Fibroblast of skin of abdomen (primary cell): Measurements from ENCODE around the gene ADAMTS16.
A peak's percentile ranks its signal among the peaks of the same experiment; 100 is the strongest.

Source experiments
- DNase-seq: peaks from one replicate; pipeline ENCODE4 v3.0.0-alpha.2; 2013

The ADAMTS16 gene

DNA sequence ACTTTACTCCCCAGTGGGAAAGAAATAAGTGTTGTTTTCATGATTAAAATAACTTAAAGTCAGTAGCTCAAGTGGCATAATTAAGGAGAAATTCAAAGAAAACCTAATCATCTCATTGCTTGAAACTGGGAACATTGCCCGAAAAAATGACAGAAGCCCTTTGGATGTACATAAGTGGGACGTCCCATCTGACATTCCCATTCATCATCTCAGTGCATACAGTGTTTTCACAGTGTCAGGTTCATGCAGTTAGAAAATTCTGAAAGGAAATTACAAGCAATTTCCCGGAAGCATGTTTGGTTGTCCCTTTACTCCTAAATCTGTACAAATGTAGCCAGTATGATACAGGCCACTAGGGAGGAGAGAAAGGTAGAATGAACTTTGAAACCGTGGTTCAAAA lies 95.6 kb downstream of the ADAMTS16 start:
- DNase-seq, result no peak

DNA sequence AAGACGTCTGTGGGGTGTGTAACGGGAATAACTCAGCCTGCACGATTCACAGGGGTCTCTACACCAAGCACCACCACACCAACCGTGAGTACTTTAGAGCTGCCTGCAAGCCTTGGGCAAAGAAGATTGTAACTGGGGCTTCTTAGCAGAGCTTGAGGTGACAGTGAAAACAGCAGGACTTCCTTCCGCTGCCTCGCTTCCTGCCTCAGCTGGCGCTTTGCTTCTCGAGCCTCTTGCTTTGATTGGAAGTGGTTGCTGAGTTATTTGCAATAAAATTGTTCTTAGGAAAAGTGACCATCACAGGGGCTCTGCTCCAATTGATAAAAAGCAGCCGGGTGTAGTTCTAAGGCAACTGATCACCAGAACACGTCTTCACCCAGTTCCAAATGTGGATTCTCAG lies 99.1 kb downstream of the ADAMTS16 start:
- DNase-seq, result no peak

DNA sequence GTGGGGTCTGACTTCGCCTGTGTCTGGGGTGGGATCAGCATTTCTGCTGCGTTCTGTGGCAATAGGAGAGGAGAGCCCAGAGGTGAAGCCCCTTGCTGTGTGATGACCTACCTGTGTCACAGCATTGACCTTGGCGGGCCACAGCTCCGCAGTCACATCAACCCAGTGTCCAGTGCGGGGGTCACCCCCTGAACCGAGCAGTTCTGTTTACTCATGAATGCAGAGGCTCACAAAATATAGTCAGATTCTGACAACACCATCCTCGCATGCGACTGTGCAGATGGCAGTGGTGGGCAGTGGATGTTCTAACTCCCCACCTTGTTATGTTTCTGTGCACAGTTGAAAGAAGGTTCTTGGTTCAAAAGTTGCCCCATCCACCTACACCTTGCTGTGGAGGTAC lies 100.1 kb downstream of the ADAMTS16 start:
- DNase-seq, result no peak

GRCh38 chr5:5242056-5242455 lies 101.9 kb downstream of the ADAMTS16 start:
- DNase-seq, result no peak

GRCh38 chr5:5246736-5247135 lies 106.6 kb downstream of the ADAMTS16 start:
- no peak for DNase-seq

- DNase-seq, result no peak
Observed at GRCh38 chr5:5250758-5251157, 110.6 kb downstream of the ADAMTS16 start.

DNA sequence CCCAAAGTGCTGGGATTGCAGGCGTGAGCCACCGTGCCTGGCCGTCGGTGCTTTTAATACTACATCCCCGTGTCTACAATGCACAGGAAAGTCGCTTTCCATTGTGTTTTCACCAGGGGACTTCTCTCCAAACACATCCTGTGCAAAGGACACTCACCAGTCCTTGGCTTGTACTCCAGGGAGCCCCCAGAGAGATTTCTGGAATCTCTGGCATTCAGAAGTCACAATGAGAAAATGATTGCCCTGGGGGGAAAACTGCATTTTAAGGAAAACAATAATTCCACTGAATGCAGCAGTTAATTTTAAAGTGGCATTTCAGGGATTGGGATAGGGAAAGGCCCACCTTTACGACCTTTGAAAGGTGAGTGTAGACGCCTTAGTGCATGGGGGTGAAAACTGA lies 112.0 kb downstream of the ADAMTS16 start:
- no peak for DNase-seq

DNA sequence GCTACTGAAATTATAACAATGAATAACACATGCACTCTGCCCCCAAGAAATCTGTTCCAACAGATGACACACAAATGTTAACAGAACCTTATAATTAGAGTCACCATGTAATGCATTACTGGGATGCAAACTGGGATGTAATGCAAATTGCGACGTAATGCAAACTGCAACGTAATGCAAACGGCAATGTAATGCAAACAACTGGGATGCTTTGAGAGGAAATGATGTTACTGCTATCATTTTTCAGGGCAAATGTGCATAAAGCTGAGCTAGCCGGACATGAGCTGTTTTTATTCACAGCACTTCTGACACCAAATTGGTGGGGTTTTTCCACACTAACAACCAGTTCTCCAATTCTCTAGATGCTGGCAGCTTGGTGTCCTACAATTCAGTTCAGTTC lies 117.2 kb downstream of the ADAMTS16 start:
- DNase-seq, result no peak

DNA sequence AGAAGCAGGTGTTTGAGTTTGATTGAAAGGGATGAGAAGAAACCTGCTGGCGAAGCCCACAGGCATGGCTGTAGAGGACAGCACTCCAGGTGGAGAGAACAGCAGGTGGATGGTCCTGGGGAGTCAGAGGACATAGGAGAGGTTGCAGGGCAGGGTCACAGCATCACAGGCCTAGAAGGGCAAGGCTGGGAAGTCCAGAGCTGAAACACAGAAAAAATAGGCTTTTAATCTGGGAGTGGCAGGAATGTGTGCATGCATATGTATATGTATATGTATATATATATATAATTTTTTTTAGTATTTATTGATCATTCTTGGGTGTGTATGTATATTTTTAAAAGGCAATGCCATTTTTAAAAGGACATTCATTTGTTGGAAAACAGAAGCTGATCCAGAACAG lies 118.4 kb downstream of the ADAMTS16 start:
- no peak for DNase-seq

- no peak for DNase-seq
Observed at GRCh38 chr5:5264727-5265126, 124.6 kb downstream of the ADAMTS16 start.

DNA sequence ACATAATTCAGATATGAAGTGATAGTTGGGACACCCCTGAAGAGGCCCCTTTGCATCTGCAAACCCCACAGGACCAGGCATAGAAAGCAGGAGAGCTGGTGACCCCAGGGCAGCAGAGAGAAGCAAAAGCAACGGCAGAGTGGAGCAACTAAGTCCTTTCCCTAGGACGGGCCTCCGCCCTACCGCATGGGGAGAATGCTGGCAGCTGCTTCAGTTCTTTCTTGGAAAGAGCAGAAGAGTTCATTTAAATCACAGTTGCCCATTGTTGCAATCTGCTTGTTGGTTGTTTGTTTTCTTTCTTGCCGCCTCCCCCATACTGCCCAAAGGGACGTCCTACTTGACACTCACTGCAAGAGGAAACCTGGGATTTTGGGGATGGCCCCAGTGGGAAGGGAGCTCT lies 126.2 kb downstream of the ADAMTS16 start:
- no peak for DNase-seq

GRCh38 chr5:5270161-5270560 lies 130.0 kb downstream of the ADAMTS16 start:
- DNase-seq, result no peak

DNA sequence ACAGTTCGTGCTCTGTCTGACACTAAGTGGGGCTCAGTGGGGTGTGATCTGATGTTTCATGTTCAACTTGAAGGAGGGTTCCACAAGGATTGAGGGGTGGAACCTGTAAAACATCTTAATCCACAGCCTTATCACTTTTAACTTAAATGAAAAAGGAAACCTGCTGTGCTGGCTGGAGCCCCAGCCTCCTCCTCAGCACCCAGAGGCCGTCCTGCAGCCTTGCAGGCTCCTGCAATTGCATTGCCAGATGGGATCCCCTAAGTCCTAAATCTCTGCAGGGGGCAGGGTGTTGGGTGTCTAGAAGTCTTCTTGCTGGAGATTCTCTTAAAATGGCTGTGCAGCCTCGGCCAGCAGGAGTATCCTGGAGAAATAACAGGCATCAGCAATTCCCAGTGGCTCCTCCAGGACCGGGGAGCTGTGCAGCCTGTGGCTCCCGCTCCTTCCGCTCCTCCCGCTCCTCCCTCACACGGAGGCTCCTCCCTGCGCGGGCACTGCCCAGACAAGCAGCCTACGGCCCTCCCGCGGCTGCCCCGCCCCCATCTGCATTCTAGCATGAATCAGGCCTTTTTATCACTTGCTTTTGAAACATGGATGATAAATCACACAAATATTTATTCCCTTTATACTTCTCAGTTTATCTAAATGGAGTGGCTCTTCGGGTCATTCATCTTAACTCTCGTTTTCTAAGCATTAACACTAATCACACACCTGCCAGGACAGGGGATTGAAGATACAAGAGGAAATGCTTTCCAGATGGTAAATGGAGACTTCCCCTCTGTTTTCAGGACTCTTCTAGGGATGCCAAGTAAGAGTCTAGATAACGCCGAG lies 131.0 kb downstream of the ADAMTS16 start:
- DNase-seq, result peak; percentile 87

DNA sequence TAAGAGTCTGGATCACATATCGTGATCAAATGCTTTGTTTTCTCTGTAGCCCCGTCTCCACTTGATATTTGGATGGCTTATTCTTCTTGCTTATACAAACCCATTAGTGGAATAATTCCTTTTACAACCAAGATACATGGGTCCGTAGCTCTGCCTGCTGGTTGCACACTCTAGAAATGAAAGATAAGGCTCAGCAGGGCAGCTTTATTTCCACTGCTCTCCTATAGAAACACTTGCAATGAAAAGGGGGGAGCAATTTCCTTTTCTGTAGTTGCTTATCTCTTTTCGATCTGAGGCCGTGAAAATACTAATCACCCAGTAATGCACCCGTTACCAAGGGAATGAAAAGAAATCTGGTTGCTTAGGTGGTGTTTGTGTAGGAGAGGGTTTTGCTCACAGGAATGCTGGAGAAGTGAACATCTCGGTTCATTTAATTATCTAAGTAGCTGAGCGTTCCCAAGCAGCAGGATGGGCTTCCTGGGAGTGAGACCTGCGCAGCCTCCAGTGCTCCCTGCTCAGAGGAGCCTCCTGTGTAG lies 131.7 kb downstream of the ADAMTS16 start:
- DNase-seq, result peak; percentile 33

DNA sequence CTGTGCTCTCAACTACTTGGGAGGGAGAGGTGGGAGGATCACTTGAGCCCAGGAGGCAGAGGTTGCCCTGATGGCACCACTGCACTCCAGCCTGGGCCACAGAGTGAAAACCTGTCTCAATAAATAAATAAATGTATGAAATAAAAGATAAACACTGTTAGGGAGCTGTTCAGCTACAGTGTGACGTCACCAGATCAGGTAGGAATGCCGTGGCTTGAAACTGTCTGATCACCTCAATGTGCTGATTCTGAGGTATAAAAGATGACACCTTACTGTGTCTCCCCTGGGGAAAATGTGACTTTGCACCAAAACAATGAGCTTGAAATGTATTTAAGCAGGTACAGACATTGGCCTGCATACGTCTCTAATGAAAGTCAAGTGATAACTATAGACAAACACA lies 133.3 kb downstream of the ADAMTS16 start:
- no peak for DNase-seq

GRCh38 chr5:5273976-5274375 lies 133.8 kb downstream of the ADAMTS16 start:
- no peak for DNase-seq

GRCh38 chr5:5275211-5275610 lies 135.1 kb downstream of the ADAMTS16 start:
- no peak for DNase-seq

GRCh38 chr5:5276430-5276829 lies 136.3 kb downstream of the ADAMTS16 start:
- DNase-seq, result no peak

DNA sequence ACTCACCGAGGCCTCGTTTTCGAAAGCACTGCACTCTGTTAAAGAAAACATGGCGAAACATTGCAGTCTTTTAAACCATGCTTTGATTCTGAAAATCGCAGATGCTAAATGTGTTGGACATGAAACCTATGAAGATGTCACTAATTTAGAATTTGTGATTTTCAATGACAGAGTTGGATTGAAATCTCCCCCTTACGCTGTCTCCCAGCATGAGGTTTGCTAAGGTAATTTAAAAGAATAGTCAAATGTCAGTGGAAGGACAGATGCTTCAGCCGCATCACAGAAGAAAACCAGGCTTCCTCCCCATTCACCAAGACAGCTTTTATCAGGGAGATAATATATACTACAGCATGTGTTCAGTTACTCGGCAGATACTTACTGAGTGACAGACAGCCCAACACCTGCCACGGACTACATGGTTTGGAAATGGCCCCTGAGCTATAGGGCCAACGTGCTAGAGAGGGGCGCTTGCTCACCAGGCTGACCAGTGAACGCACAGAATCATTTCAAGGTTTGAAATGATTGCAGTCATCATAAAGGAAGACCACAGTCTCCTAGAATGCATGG lies 136.9 kb downstream of the ADAMTS16 start:
- no peak for DNase-seq

DNA sequence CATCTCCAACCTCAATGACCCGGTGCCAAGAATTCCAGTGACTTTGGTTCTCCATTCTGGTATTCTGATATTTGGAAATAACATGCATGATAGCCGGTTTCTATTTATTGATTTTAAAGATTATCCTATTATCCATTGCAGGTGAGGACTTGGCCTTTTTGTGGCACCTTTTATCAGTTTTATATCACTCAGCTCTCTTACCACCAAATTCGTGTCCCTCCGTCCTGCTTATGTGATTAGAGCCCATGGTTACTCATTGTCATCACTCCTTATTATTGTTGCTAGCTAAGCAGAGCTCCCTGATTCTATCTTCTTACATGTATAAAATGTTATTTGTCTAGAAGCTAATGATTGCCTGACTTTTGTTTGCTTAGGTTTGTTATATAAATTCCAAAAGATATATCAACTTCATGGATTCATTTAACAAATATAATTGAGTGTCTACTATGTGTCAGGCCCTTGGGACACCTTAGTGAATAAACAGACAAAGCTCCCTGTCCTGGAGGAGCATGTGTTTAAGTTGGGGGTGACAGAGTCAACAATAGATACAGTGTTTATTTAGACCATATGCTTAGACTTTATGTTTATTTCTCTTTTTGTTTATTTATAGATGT lies 138.2 kb downstream of the ADAMTS16 start:
- DNase-seq, result no peak

DNA sequence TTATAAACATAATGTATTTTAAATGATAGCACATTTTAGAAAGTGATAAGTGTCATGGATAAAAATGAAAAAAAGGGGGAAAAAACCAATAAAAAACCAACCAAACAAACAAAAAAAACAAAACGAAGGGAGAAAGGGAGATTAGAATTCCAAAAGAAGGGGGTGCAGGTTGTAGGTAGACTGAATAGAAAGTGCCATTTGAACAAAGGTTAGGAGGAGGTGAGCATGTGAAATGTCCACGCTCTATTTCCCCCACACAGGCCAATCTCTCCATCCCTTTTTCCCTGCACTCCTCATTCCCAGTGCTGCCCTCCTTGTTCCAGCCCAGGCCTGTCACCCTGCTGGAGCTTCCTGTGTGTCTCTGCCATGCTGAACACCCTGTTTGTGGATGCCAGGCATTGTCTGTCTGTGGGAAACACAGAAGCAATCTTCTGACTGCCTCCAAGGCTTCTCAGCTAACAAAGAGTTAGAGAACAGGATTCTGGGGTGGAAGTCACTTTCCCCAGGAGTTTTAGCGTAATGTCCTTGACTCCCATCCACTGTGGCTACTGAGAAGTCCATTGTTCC lies 138.8 kb downstream of the ADAMTS16 start:
- DNase-seq, result no peak

DNA sequence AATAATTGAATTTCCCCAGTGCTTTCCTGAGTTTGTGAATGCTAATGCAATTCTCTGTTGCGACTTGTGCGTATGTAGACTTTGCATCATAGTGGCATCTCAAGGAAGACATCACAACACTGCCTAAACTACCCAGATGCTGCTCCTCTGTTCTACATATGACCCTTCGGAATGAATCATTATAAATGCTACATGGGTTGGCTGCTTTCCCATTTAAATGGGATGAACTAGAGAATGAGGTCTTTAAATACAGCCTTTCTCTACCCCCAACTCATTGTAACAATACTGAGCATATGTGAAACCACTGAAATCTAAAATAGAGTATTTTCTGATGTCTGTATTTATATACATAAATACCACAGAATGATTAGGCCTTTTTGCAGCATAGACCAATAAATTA lies 145.8 kb downstream of the ADAMTS16 start:
- DNase-seq, result peak; percentile 61

GRCh38 chr5:5287419-5287818 lies 147.3 kb downstream of the ADAMTS16 start:
- no peak for DNase-seq
